ENCODE measurements around the gene COL23A1.
"Not testable (repeated sequence)": the region's sequence is repeated elsewhere in the genome, so short reads cannot be mapped to it uniquely, and the experiment has no call there.

The COL23A1 gene

DNA sequence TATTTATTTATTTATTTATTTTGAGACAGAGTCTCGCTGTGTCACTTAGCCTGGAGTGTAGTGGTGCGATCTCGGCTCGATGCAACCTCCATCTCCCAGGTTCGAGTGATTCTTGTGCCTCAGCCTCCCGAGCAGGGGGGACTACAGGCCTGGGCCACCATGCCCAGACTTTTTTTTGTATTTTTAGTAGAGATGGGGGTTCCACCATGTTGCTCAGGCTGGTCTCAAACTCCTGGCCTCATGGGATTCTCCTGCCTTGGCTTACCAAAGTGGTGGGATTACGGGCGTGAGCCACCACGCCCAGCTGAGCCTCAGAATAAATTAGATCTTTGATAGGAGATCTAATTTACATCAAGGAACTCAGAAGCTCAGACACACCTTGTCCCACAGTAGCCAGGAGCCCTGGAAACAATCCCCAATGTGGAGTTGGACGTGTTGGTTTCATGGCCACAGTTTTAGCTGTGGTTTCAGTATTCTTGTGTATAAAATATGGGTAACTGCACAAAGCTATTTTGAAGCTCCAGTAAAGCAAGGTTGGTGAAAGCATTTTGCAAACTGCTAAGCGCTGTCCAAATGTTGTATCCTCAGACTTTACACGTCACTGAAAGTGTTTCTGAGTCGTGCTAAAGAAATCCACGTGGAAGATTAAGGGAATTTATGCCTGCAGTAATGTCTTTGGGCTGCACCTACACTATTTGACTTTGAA, 388.8 kb downstream of the COL23A1 start:
- TF ChIP-seq POLR2AphosphoS5 (IDR thresholded peaks at IDR 0.05; ENCODE audit: low read depth, low read length) (no peak), POU2F2 (IDR thresholded peaks at IDR 0.05; ENCODE audit: low read depth, low read length) (no peak), POLR2A (IDR thresholded peaks at IDR 0.05; ENCODE audit: low read depth, low read length) (no peak), TAF1 (IDR thresholded peaks at IDR 0.05; ENCODE audit: low read depth, low read length) (no peak), SPI1 (IDR thresholded peaks at IDR 0.05; ENCODE audit: low read depth, low read length) (no peak), PAX5 (IDR thresholded peaks at IDR 0.05; ENCODE audit: insufficient read depth, low read length, severe bottlenecking) (no peak)
- no peak for FAIRE-seq

DNA sequence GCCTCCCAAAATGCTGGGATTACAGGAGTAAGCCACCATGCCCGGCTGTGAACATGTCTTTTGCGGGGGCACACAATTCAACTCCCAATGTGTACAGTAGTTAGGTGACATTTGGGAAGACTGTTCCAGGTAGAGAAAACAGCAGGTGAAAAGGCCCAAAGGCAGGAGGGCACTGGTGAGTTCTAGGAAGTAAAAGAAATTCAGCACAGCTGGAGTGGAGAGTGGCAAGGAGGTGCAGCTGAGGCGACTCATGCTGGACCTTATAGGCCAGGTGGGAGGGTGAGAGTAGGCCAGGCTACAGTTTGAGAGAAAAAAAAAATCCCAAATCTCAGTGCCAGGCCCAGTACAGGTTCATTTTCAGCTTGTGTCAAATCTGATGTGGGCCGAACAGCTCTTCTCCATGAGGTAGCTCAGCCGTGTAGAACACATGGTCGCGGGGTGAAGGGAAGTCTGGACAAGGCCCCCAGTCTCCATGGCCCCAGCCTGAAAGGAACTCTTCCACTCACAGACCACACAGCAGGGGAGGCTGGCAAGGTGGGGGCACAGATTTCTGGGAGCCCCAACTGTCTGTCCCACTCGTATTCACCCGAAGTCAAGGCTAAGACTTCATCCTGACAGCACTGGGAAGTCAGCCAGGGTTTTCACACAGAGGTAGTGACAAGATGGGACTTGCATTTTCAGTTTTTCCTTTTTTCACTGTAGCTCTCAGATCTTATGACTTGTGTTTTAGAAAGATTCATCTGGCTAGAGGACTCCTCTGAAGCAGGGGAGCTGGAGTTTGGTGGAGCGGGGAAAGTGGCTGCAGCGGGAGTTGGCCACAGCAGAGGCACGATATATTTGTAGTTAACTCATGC, 390.4 kb downstream of the COL23A1 start:
- no peak for TF ChIP-seq PAX5 (IDR thresholded peaks at IDR 0.05; ENCODE audit: insufficient read depth, low read length, severe bottlenecking)
- no peak for TF ChIP-seq SPI1 (IDR thresholded peaks at IDR 0.05; ENCODE audit: low read depth, low read length)
- no peak for TF ChIP-seq POLR2A (IDR thresholded peaks at IDR 0.05; ENCODE audit: low read depth, low read length)
- no peak for TF ChIP-seq POLR2AphosphoS5 (IDR thresholded peaks at IDR 0.05; ENCODE audit: low read depth, low read length)
- no peak for TF ChIP-seq TAF1 (IDR thresholded peaks at IDR 0.05; ENCODE audit: low read depth, low read length)
- TF ChIP-seq POU2F2 (IDR thresholded peaks at IDR 0.05; ENCODE audit: low read depth, low read length): no peak
- FAIRE-seq: no peak
- DNase-seq (ENCODE audit: insufficient read length, low spot score): no peak

More for the DNA sequence above, 388.8 kb downstream of the COL23A1 start:
- no peak for DNase-seq (ENCODE audit: insufficient read length, low spot score)

DNA sequence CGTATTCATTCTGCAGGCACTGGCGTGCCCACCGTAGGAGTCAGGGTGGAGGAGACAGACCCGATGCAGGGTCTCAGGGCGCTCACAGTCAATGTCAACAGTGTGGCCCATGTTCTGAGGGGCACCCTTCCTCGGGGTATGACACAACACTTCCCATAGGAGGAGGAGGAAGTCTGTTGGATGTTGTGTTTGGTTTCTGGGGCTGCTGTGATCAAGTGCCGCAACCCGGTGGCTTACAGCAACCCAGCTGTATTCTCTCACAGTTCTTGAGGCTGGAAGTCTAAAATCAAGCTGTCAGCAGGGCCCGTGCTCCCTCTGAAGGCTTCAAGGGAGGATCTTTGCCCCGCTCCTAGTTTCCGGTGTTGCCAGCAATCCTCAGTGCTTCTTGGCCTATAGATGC, 391.5 kb downstream of the COL23A1 start:
- FAIRE-seq (no peak), DNase-seq (ENCODE audit: insufficient read length, low spot score) (no peak)
- TF ChIP-seq TAF1 (IDR thresholded peaks at IDR 0.05; ENCODE audit: low read depth, low read length): no peak
- TF ChIP-seq POLR2A (IDR thresholded peaks at IDR 0.05; ENCODE audit: low read depth, low read length): no peak
- no peak for TF ChIP-seq PAX5 (IDR thresholded peaks at IDR 0.05; ENCODE audit: insufficient read depth, low read length, severe bottlenecking)
- no peak for TF ChIP-seq POU2F2 (IDR thresholded peaks at IDR 0.05; ENCODE audit: low read depth, low read length)
- no peak for TF ChIP-seq POLR2AphosphoS5 (IDR thresholded peaks at IDR 0.05; ENCODE audit: low read depth, low read length)
- no peak for TF ChIP-seq SPI1 (IDR thresholded peaks at IDR 0.05; ENCODE audit: low read depth, low read length)

DNA sequence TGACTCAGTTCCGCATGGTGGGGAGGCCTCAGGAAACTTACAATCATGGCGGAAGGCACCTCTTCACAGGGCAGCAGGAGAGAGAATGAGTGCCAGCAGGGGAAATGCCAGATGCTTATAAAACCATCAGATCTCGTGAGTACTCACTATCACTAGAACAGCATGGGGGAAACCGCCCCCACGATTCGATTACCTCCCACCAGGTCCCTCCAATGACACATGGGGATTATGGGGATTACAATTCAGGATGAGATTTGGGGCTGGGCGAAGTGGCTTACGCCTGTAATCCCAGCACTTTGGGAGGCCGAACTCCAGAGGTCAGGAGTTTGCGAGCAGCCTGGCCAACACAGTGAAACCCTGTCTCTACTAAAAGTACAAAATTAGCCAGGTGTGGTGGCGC, 392.0 kb downstream of the COL23A1 start:
- DNase-seq (ENCODE audit: insufficient read length, low spot score); FAIRE-seq: not testable (repeated sequence)

DNA sequence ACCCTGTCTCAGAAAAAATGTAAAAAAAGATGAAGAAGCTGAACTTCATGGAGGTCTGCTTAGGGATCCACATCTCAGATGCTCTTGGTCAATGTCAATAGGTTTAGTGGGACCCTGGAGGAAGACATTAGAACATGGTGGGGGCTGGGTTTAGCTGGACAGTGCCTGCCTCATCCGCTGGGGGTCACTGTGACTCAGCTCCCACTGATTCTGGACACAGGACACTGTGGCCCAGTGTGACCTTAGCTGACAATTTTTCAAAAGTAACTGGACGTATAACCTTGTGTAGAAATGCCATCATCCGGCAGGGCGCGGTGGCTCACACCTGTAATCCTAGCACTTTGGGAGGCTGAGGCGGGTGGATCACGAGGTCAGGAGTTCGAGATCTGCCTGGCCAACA, 393.2 kb downstream of the COL23A1 start:
- DNase-seq (ENCODE audit: insufficient read length, low spot score): no peak
- TF ChIP-seq POU2F2 (IDR thresholded peaks at IDR 0.05; ENCODE audit: low read depth, low read length): no peak
- TF ChIP-seq SPI1 (IDR thresholded peaks at IDR 0.05; ENCODE audit: low read depth, low read length): no peak
- no peak for TF ChIP-seq PAX5 (IDR thresholded peaks at IDR 0.05; ENCODE audit: insufficient read depth, low read length, severe bottlenecking)
- no peak for TF ChIP-seq TAF1 (IDR thresholded peaks at IDR 0.05; ENCODE audit: low read depth, low read length)
- TF ChIP-seq POLR2AphosphoS5 (IDR thresholded peaks at IDR 0.05; ENCODE audit: low read depth, low read length): no peak
- TF ChIP-seq POLR2A (IDR thresholded peaks at IDR 0.05; ENCODE audit: low read depth, low read length): no peak
- FAIRE-seq: peak; percentile 9

DNA sequence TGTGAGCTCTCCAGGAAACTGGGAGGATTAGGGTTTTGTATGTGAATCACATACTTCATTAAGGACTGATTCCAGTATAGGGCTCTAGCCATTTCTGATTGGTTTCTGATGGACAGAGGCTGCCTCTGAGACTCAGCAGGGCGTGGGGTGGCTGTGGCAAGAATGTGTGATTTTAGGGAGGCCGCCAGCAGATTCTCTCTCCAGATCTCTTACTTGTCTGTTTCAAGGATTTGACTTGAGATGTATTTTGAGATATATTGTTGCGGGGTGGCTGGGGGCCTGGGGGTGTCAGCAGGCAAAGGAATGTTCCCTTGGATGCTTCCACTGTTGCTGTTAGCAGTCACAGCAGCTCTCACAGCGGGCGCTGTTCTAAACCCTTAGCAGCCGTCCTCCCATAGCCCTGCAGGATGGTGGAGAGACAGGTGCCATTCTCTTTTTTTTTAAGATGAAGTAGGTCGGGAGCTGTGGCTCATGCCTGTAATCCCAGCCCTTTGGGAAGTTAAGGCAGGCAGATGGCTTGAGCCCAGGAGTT, 393.8 kb downstream of the COL23A1 start:
- DNase-seq (ENCODE audit: insufficient read length, low spot score) (no peak), FAIRE-seq (no peak)
- TF ChIP-seq TAF1 (IDR thresholded peaks at IDR 0.05; ENCODE audit: low read depth, low read length): no peak
- TF ChIP-seq POLR2AphosphoS5 (IDR thresholded peaks at IDR 0.05; ENCODE audit: low read depth, low read length): no peak
- no peak for TF ChIP-seq POU2F2 (IDR thresholded peaks at IDR 0.05; ENCODE audit: low read depth, low read length)
- no peak for TF ChIP-seq SPI1 (IDR thresholded peaks at IDR 0.05; ENCODE audit: low read depth, low read length)
- TF ChIP-seq PAX5 (IDR thresholded peaks at IDR 0.05; ENCODE audit: insufficient read depth, low read length, severe bottlenecking): no peak
- TF ChIP-seq POLR2A (IDR thresholded peaks at IDR 0.05; ENCODE audit: low read depth, low read length): no peak

DNA sequence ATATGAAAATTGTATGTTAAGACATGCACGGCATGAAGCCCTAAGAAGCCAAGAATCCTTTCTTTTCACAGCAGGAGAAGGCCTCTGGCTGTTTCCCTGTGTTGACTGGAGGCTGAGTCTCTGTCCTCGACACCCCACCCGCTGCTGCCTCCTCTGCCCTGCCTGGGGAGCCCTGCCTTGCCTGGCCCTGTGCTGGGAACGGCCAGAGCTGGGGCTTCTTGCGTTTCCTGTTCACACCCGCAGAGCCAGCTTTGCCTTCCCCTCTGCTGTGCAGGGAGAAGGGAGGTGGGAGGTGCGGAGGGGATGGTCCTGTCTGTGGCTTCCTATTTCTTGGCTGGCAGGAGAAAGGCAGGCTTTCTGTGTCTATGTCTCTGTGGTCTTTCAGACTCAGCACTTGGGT, 396.2 kb downstream of the COL23A1 start:
- FAIRE-seq (no peak), DNase-seq (ENCODE audit: insufficient read length, low spot score) (no peak)
- TF ChIP-seq TAF1 (IDR thresholded peaks at IDR 0.05; ENCODE audit: low read depth, low read length): no peak
- TF ChIP-seq POLR2A (IDR thresholded peaks at IDR 0.05; ENCODE audit: low read depth, low read length): no peak
- no peak for TF ChIP-seq PAX5 (IDR thresholded peaks at IDR 0.05; ENCODE audit: insufficient read depth, low read length, severe bottlenecking)
- TF ChIP-seq POU2F2 (IDR thresholded peaks at IDR 0.05; ENCODE audit: low read depth, low read length): no peak
- TF ChIP-seq POLR2AphosphoS5 (IDR thresholded peaks at IDR 0.05; ENCODE audit: low read depth, low read length): no peak
- no peak for TF ChIP-seq SPI1 (IDR thresholded peaks at IDR 0.05; ENCODE audit: low read depth, low read length)

DNA sequence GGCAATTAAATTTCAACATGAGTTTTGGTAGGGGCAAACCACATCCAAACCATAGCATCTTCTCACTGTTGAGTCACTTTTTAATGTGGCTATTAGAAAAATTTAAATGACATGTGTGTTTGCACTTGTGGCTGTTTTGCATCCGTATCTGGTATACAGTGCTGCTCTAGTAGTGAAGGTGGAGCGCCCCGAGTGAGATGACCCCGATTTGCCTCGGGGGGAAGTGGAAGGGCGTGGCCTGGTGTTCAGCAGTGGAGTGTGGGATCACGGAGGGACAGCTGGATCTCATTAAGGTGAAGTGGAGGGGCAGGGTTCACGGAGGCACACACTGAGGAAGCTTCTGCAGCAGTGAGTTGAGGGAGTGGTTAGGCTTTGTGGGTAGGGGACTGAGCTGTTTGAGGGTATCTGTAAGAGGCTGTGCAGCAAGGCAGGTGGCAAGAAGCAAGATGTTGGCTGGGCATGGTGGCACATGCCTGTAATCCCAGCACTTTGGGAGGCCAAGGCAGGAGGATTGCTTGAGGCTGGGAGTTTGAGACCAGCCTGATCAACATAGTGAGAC, 396.9 kb downstream of the COL23A1 start:
- DNase-seq (ENCODE audit: insufficient read length, low spot score) (no peak), FAIRE-seq (no peak)
- no peak for TF ChIP-seq PAX5 (IDR thresholded peaks at IDR 0.05; ENCODE audit: insufficient read depth, low read length, severe bottlenecking)
- no peak for TF ChIP-seq POU2F2 (IDR thresholded peaks at IDR 0.05; ENCODE audit: low read depth, low read length)
- TF ChIP-seq TAF1 (IDR thresholded peaks at IDR 0.05; ENCODE audit: low read depth, low read length): no peak
- no peak for TF ChIP-seq SPI1 (IDR thresholded peaks at IDR 0.05; ENCODE audit: low read depth, low read length)
- no peak for TF ChIP-seq POLR2A (IDR thresholded peaks at IDR 0.05; ENCODE audit: low read depth, low read length)
- TF ChIP-seq POLR2AphosphoS5 (IDR thresholded peaks at IDR 0.05; ENCODE audit: low read depth, low read length): no peak

DNA sequence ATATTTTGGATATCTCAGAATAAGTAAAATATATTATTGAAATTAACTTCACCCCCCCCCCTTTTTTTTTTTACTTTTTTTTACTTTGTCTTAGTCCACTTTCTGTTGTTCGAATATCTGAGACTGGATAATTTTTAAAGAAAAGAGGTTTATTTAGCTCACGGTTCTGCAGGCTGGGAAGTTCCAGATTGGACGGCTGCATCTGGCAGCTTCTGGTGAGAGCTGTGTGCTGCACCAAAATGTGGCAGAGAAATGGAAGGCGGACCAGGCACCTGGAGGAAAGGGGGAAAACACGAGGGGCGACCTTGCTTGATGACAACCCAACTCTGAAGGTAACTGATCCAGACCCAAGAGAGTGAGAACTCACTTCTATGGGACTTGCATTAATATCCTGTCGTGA, 397.4 kb downstream of the COL23A1 start:
- TF ChIP-seq SPI1 (IDR thresholded peaks at IDR 0.05; ENCODE audit: low read depth, low read length): no peak
- no peak for TF ChIP-seq PAX5 (IDR thresholded peaks at IDR 0.05; ENCODE audit: insufficient read depth, low read length, severe bottlenecking)
- no peak for TF ChIP-seq POU2F2 (IDR thresholded peaks at IDR 0.05; ENCODE audit: low read depth, low read length)
- no peak for TF ChIP-seq POLR2AphosphoS5 (IDR thresholded peaks at IDR 0.05; ENCODE audit: low read depth, low read length)
- no peak for TF ChIP-seq TAF1 (IDR thresholded peaks at IDR 0.05; ENCODE audit: low read depth, low read length)
- TF ChIP-seq POLR2A (IDR thresholded peaks at IDR 0.05; ENCODE audit: low read depth, low read length): no peak

More for the DNA sequence above, 397.4 kb downstream of the COL23A1 start:
- DNase-seq (ENCODE audit: insufficient read length, low spot score) (no peak), FAIRE-seq (no peak)
